NCI-H526 (cell line): Measurements from ENCODE around the gene SUSD4.
A peak's percentile ranks its signal among the peaks of the same experiment; 100 is the strongest.
"Not testable (repeated sequence)": the region's sequence is repeated elsewhere in the genome, so short reads cannot be mapped to it uniquely, and the experiment has no call there.

Source experiments
- DNase-seq, 2 experiments: peaks; one replicate each; lab custom pipeline; 2025; lab: John Stamatoyannopoulos, UW

Gene SUSD4

GRCh38 chr1:223363856-223364684 lies at the start of gene SUSD4:
Gene SUSD4, minus strand, starts transcription at chr1:223364176. Its CDS starts 751 bp downstream, at chr1:223363425.
- DNase-seq: peak; percentile 53 to 93

GRCh38 chr1:223413216-223413615 lies 49.2 kb upstream of the SUSD4 start:
- DNase-seq: no peak

GRCh38 chr1:223411710-223412109 lies 47.7 kb upstream of the SUSD4 start:
- DNase-seq: no peak

- no peak for DNase-seq
Measured at GRCh38 chr1:223411309-223411708, 47.3 kb upstream of the SUSD4 start.

- no peak for DNase-seq
Measured at GRCh38 chr1:223410036-223410435, 46.1 kb upstream of the SUSD4 start.

GRCh38 chr1:223405507-223405906 lies 41.5 kb upstream of the SUSD4 start:
- DNase-seq: no peak

- no peak for DNase-seq
Measured at GRCh38 chr1:223403184-223403815, 39.3 kb upstream of the SUSD4 start.

- no peak for DNase-seq
Measured at GRCh38 chr1:223402790-223403142, 38.8 kb upstream of the SUSD4 start.

GRCh38 chr1:223401873-223402789 lies 38.2 kb upstream of the SUSD4 start:
- no peak for DNase-seq

GRCh38 chr1:223399393-223399792 lies 35.4 kb upstream of the SUSD4 start:
- DNase-seq: not testable (repeated sequence)

- DNase-seq: no peak
Measured at GRCh38 chr1:223394706-223395105, 30.7 kb upstream of the SUSD4 start.

GRCh38 chr1:223394242-223394641 lies 30.3 kb upstream of the SUSD4 start:
- DNase-seq: no peak

- peak in 1 of 2 experiments; percentile 25 for DNase-seq
Measured at GRCh38 chr1:223393275-223394214, 29.6 kb upstream of the SUSD4 start, which contains the start of gene CCDC185. Gene CCDC185, plus strand, starts transcription at chr1:223393415. Its CDS starts 61 bp downstream, at chr1:223393476.

GRCh38 chr1:223390618-223391017 lies 26.6 kb upstream of the SUSD4 start:
- no peak for DNase-seq

- no peak for DNase-seq
Measured at GRCh38 chr1:223386013-223386412, 22.0 kb upstream of the SUSD4 start.

- no peak for DNase-seq
Measured at GRCh38 chr1:223378754-223379153, 14.8 kb upstream of the SUSD4 start.

GRCh38 chr1:223374064-223374610 lies 10.2 kb upstream of the SUSD4 start:
- DNase-seq: peak in 1 of 2 experiments; percentile 11

- DNase-seq: peak in 1 of 2 experiments; percentile 57
Measured at GRCh38 chr1:223364685-223365382, 858 bp upstream of the SUSD4 start.

- DNase-seq: peak; percentile 35 to 54
Measured at GRCh38 chr1:223363057-223363855, 720 bp downstream of the SUSD4 start.
